CD4-positive, alpha-beta T cell treated with Interleukin-10 for 1 hour (primary cell): ENCODE data around the gene HAP1.
"Not testable (repeated sequence)": the region's sequence is repeated elsewhere in the genome, so short reads cannot be mapped to it uniquely, and the experiment has no call there.

Source experiments
- DNase-seq: peaks from one replicate; pipeline ENCODE4 v3.0.0-alpha.2; 2020

Gene HAP1

DNA sequence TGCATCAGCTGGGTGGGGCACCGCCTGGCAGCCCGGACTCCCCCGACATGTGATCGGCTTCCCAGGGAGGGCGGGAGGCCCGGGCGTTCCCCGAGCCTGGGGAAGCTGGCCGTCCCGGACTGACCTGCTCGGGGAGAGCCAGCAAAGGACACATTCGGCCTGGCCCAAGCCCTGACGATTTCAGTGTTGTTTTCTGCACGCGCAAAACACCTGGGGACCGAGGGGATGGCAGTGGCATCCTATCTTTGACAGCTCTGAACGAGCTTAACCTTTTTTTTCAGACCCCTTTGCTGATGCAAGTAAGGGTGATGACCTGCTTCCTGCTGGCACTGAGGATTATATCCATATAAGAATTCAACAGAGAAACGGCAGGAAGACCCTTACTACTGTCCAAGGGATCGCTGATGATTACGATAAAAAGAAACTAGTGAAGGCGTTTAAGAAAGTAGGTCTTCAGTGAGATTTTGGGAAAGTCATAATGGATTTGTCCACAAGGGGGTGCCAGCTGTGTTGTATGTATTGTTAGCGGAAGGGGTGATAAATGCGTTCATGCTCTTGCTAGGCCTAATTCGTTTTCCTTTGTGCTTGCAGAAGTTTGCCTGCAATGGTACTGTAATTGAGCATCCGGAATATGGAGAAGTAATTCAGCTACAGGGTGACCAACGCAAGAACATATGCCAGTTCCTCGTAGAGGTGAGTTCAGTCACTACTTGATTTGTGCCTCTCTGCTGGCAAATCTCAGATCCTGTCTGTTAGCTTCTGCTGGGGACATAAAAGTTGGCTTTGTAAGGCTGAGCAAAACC, 44.7 kb downstream of the HAP1 start:
- DNase-seq = peak; percentile 78

DNA sequence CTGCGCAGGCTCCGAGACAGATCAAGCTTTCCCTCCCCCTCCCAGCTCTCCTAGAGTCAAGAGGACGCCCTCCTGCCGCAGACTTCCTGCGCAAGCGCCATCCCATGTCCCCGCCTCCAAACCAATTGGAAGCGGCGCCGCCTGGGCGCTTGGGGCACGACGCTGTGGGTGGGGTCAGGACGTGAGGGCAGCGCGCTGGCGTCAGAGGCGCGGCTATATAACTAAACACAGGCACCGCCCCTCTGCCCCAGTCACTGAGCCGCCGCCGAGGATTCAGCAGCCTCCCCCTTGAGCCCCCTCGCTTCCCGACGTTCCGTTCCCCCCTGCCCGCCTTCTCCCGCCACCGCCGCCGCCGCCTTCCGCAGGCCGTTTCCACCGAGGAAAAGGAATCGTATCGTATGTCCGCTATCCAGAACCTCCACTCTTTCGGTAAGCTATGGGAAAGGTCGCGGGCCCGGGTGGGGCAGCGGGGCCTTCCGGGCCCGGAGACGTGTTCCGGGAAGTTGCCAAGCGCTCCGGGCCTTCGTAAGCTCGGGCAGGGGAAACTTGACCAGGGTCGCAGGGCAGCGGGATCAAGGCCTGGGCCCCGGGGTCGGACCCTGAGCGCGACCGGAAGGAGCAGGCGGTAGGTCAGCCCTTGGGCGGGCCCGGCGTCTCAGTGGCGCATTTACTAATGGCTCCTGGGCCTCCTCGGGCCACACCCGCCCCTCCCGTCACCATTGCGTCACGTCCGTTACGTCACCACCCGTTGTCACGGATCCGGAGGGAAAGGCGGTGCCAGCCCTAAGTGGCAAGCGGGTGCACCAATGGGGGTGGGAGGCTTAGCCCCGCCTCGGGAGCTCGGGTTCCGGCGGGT, 45.6 kb downstream of the HAP1 start, which contains the start of gene EIF1:
Gene EIF1 (plus strand): TSS at position 245 of the 856 bp plus-strand sequence. CDS start 154 bp downstream, at position 399.
- peak; percentile 100 for DNase-seq

DNA sequence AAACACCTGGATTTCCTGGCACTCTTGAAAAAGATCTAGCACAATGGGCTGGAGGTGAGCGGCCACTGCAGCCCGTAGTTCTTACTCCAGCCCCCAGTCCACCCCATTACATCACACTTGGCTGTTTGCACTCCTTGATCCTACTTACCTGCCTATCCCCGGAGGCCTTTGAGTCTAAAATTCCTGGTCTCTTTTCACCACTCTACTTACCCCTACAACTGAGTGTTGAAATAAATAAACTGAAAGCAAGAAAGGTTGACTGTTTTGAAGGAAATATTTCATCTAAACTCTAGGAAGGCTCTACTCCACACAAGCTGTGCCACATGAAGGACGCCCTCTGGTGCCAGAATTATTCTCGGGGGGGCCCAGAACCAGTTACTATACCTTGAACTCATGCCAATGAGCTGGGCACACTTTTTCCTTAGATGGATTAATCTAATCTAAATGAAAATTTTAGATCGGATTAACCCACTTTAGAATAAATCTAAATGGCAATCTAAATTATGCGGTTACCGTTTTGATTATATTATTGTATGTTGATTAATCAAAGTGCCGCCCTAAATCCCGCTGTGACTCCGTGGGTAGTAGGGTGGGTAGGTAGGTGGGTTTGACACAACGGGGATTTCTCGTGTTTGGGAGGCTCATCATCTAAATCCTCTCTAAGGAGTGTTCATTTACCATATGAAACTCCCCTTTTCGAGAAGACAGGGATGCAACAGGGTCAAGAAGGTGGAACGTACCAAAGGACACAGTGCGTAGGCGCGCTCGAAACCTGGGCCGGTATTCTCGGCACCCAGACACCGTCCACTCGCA, 46.4 kb downstream of the HAP1 start:
- DNase-seq = peak; percentile 80

DNA sequence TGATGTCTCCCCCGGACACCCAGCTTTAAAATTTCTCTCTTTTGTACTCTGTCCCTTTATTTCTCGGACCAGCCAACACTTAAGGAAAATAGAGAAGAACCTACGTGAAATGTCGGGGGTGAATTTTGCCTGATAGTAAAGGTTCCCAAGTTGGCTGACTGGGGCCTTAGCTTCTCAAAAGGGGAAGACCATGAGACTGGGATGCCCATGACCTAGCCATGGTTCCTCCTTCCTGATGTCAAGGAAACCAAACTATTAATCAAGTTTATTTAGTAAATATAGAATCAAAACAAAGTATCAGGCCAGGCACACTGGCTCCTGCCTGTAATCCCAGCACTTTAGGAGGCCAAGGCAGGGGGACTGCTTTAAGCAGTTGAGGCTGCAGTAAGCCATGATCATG, 48.2 kb downstream of the HAP1 start:
- DNase-seq = no peak

DNA sequence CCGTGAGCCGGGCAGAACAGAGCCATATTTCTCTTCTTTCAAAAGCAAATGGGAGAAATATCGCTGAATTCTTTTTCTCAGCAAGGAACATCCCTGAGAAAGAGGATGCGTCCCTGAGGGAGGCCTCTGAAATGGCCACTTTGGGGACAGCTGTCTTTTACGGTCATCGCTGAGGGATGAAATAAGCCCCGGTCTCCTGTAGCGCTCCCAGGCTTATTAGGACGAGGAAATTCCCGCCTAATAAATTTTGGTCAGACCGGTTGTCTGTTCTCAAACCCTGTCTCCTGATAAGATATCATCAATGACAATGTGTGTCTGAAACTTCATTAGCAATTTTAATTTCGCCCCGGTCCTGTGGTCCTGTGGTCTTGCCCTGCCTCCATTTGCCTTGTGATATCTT, 48.7 kb downstream of the HAP1 start:
- DNase-seq = not testable (repeated sequence)

DNA sequence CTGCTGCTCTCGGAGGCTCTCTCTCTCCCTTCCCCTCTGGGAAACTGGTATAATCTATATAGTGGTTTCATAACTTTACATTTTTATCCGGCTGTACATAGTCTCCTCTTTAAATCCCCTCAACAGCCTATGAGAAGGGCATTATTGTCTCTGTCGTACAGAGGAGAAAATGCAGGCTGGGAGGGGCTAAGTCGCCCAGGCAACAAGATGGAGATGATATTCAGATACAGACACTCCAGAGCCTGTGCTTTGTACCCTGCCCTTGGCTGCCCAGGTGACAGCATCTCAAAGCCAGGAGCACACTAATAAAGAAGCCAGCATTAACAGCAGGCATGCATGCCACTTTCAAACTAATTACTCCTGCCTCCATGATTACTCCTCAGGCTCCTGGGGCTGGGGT, 50.4 kb downstream of the HAP1 start:
- no peak for DNase-seq

DNA sequence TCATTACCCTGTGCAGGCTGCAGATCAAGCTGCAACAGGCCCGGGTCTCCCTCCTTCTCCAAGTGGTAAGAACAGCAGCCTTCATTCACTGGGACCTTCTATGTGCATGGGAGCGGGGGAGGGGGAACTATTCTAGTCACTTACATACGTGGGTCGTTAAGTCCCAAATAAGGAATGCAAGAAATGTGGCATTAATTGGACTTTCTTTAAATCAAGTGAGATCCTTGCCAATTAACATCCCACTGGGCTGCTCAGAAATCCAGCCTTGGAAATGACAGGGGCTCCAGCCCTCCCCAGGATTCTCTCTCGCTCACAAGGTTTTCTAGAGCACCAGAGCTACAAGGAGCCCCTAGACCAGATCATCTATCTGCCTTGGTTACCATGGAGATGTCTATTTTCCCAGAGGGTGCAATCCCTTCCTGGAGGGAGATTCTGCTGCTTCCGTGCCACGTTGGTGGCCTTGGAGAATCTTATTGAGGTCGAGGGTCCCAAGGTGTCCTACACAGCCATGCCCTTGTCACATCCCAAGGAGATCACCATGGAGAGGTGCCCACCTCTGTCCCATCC, 50.9 kb downstream of the HAP1 start:
- no peak for DNase-seq

DNA sequence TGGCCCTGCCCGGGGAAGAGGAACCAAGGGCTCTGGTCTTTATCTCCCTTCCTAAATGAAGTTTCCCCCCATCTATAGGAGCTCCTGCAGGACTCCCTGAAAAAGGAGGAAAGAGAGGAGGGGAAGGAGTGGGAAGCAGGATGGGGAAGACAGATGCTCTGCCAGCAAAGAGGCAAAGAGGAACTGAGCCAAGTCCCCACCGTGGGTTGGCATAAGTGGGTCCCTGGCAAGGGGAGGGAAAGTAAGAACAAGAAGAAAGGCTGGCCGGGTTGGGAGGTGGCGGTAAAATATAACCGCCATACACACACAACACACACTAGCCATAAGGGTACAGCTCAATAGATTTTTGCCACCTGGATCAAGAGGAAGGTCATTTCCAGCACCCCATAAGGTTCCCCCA, 51.8 kb downstream of the HAP1 start:
- DNase-seq = no peak

DNA sequence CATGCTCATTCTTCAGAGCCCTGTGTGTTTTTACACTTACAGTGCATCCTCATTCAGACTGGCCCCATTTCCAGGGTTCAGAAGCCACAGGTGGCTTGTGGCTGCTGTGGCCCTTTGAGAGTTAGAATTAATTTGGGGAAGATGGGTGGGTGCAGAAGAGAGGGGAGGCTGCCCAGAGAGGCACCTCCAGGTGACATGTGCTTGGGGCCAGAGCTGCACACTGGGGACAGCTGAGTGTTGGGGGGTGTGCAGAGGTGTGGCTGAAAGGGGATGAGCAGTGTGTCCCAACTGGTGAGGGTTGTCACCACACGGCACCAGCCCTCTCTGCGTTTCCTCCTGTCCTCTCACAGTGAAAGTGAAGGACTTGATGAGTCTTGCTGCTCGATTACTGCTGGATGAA, 52.7 kb downstream of the HAP1 start:
- no peak for DNase-seq

DNA sequence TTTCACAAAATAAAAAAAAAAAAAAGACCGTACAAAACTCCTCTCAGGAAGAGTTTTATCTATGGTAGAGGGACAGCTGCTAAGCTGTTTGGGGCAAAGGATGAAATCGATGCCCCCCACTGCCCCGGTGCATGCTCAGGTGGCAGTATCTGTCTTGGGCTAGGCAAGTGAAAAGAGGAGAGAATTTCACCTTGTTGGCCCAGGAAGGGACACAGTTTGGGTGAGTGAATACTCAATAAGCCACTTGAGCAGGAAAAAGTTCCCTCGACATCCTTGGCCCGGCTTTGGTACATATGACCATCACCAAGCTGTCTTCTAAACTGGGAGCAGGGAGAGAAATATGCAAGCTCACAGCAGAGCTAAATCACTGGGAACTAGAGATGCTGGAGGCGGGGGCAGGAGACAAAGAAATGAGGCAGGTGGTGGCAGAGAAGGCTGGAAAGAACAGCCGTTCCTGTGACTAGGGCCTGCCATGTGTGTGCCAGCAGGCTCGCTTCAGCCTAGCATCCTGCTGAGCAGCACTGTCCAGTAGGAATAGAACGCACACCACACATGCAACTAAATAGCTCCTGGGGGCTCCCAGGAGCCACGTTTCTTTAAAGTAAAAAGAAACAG, 53.9 kb downstream of the HAP1 start:
- no peak for DNase-seq

DNA sequence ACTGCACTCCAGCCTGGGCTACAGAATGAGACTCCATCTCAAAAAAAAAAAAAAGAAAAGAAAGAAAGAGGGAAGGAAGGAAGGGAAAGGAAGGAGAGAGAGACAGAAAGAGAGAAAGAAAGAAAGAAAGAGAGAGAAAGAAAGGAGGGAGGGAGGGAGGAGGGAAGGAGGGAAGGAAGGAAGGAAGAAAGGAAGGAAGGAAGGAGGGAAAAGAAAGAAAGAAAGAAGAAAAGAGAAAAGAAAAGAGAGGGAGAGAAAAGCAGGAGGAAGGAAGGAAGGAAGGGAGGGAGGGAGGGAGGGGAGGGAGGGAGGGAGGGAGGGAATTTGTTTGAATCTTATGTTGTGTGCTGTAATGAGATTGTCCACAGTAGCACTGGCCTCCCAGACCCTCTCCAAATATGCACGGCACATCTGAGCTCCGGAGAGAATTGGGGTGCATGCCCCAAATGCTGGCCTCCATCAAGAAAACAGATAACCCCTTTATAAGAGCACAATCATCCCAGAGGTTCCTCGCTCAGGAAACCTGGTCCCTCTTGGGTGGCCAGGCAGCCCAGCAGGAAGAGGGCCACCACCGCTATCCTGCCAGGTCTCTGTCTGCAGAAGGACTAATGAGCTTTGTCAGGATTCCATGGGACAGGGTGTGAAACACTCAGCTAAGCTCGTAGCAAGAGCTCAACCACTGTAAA, 54.6 kb downstream of the HAP1 start:
- no peak for DNase-seq

DNA sequence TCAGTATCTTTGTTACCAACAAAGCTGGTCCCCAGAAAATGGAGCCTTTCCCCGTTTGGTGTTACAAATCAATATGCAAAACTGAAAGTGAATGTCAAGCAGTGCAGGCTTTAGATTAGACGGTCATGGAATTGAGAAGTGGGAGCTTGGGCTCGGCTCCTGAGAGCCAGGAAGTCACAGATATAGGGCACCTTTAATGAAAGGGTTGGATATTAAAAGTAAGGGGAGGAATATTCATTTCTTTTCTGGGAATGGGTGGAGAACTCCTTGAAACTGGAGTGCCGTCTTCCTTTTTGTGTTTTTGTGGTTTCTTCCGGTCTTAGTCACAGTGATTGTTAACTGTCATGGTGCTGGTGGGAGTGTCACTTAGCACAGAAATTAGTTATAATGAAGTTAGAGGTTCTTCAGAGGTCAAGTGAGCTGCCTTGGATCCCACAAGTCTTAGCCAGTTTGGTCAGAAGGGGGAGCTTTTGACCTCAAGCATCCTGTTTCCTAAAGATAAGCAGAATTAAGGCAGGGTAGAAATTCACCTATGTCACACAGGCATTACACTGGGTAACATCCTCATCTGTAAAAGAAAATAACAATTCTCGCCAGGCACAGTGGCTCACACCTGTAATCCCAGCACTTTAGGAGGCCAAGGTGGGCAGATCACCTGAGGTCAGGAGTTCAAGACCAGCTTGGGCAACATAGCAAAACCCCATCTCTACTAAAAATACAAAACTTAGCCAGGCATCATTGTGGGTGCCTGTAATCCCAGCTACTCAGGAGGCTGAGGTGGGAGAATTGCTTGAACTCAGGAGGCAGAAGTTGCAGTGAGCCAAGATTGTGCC, 55.3 kb downstream of the HAP1 start:
- peak; percentile 89 for DNase-seq

DNA sequence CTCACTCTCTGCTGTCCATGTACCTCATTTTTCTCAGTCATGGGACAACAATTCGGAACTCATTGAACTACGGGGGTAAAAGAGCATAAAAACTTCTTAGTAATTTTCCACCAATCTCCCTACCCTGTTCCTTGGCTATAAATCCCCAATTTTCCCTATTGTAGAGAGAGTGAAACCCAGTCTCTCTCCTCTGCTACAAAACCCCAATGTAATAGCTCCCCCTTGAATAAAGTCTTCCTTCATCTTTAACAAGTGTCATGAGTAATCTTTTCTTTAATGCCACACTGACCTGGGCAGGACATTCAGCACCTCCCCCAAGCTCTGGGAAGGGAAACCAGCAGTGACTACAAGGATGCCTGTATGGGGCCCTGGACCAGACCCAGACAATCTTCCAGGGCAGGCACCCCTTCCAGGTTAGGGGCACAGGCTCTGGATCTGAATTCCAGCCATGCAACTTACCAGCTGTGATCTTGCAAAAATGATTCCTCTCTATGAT, 56.0 kb downstream of the HAP1 start:
- no peak for DNase-seq

DNA sequence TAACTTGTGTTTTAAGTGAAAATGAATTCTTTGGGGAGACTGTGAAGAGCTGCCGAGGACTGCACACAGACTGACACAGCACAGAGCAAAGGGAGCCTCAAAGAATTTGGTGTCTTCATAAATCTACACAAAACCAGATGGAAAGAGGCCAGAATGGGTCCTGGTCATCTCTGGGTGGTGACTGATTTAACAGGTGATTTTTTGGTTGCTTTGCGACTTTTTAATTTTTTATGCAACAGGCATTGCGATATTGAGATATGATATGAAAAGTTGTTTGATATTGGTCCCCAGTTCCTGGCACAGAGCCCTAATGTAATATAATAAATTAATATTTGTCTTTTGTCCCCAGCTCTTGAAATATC, 58.4 kb downstream of the HAP1 start:
- DNase-seq = no peak

DNA sequence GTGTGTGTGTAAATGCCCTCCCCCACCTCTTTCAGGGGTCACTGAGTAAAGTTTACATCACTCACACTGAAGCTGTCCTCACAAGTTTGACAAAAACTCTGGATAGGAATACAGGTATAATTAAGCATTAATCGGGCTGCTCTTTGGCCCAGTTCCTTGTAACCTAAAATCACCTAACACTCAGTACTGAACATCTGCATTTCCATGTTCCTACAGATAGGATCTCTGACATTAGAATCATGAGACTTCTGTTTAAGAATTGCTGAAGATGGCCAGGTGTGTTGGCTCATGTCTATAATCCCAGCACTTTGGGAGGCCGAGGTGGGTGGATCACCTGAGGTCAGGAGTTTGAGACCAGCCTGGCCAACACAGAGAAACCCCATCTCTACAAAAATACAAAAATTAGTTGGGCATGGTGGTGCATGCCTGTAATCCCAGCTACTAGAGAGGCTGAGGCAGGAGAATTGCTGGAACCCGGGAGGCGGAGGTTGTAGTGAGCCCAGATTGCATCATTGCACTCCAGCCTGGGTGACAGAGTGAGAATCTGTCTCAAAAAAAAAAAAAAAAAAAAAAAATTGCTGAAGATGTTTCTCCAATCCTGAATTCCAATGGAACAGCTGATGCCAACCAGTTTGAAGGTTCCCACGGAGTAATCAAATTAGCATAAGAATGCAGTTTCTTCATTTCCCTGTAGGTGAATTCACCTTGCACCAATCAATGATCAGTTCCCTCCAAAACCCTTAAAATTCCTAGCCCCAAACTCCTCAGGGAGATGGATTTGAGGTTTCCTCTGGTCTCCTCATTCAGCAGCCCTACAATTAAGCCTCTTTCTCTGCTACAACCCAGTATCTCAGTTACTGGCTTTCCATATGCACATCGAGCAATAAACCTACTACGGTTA, 59.0 kb downstream of the HAP1 start:
- DNase-seq = not testable (repeated sequence)
